BLaER1 (cell line): ENCODE data around the gene KREMEN2.
A peak's percentile ranks its signal among the peaks of the same experiment; 100 is the strongest.

Experiments
- H3K27ac ChIP-seq: shearing (Covaris generic); formaldehyde crosslinking; 2 replicates; pipeline ENCODE4 v1.8.1; 2022
- H3K27me3 ChIP-seq: shearing (Covaris generic); formaldehyde crosslinking; 2 replicates; pipeline ENCODE4 v1.8.1; 2022
- H3K36me3 ChIP-seq: shearing (Covaris generic); formaldehyde crosslinking; 2 replicates; pipeline ENCODE4 v1.8.1; 2022
- H3K4me1 ChIP-seq: shearing (Covaris generic); formaldehyde crosslinking; 2 replicates; pipeline ENCODE4 v1.8.1; 2022
- H3K4me2 ChIP-seq: shearing (Covaris generic); formaldehyde crosslinking; 2 replicates; pipeline ENCODE4 v1.8.1; 2022
- H3K4me3 ChIP-seq: shearing (Covaris generic); formaldehyde crosslinking; 2 replicates; pipeline ENCODE4 v1.8.1; 2022
- H3K9ac ChIP-seq: shearing (Covaris generic); formaldehyde crosslinking; 2 replicates; pipeline ENCODE4 v1.8.1; 2022
- H3K9me3 ChIP-seq: shearing (Covaris generic); formaldehyde crosslinking; 2 replicates; pipeline ENCODE4 v1.8.1; 2022
- H4K20me1 ChIP-seq: shearing (Covaris generic); formaldehyde crosslinking; 2 replicates; pipeline ENCODE4 v1.8.1; 2022
- Cebpa-rat ChIP-seq: shearing (Covaris generic); IDR thresholded peaks from 2 replicates; pipeline ENCODE4 v1.8.1; 2022

KREMEN2 gene

GRCh38 chr16:3007059-3007956, 43.2 kb downstream of the KREMEN2 start:
- no peak overlapping the region for H3K27ac ChIP-seq
- peak overlapping the region; percentile 3; the same call in 1 of the 2 replicates for H3K9ac ChIP-seq
- peaks cover 82% of the 10 kb centered on the region for H3K27me3 ChIP-seq
- H4K20me1 ChIP-seq, result no peaks in the 10 kb centered on the region
- peak overlapping the region; percentile 50 for H3K4me3 ChIP-seq
- H3K9me3 ChIP-seq, result no peaks in the 10 kb centered on the region
- peaks cover 36% of the 10 kb centered on the region for H3K4me1 ChIP-seq
- H3K36me3 ChIP-seq, result no peaks in the 10 kb centered on the region
- no peak for TF ChIP-seq Cebpa-rat
- H3K4me2 ChIP-seq, result peak overlapping the region; percentile 98

- H3K27ac ChIP-seq, result peak overlapping the region; percentile 35; the same call in 1 of the 2 replicates
- no peaks in the 10 kb centered on the region for H3K36me3 ChIP-seq
- H3K9ac ChIP-seq, result peak overlapping the region; percentile 3; the same call in 1 of the 2 replicates
Observed at GRCh38 chr16:3007957-3008689, 44.0 kb downstream of the KREMEN2 start.

GRCh38 chr16:3008690-3009037, 44.6 kb downstream of the KREMEN2 start:
- H3K4me3 ChIP-seq, result peak overlapping the region; percentile 50
- TF ChIP-seq Cebpa-rat, result no peak
- H3K36me3 ChIP-seq, result no peaks in the 10 kb centered on the region
- H3K9me3 ChIP-seq, result no peaks in the 10 kb centered on the region
- H3K4me1 ChIP-seq, result peaks cover 46% of the 10 kb centered on the region
- H3K27ac ChIP-seq, result 0 out of 2 replicates have a peak overlapping the region, but pooled peaks have one; percentile 35
- peaks cover 85% of the 10 kb centered on the region for H3K27me3 ChIP-seq
- peak overlapping the region; percentile 98 for H3K4me2 ChIP-seq
- peaks cover 10% of the 10 kb centered on the region; the same call in 1 of the 2 replicates for H4K20me1 ChIP-seq
- H3K9ac ChIP-seq, result no peak overlapping the region

More at GRCh38 chr16:3007957-3008689, 44.0 kb downstream of the KREMEN2 start:
- Histone ChIP-seq H3K27me3 (peaks cover 84% of the 10 kb centered on the region), H3K4me1 (peaks cover 44% of the 10 kb centered on the region), H3K4me3 (peak overlapping the region; percentile 50), H3K9me3 (no peaks in the 10 kb centered on the region), H3K4me2 (peak overlapping the region; percentile 98), H4K20me1 (peaks cover 4% of the 10 kb centered on the region; the same call in 1 of the 2 replicates)
- no peak for TF ChIP-seq Cebpa-rat

- no peak overlapping the region for H3K27ac ChIP-seq
- H4K20me1 ChIP-seq, result peaks cover 13% of the 10 kb centered on the region; the same call in 1 of the 2 replicates
- H3K27me3 ChIP-seq, result peaks cover 87% of the 10 kb centered on the region
- no peak for TF ChIP-seq Cebpa-rat
- no peak overlapping the region for H3K9ac ChIP-seq
- peaks cover 46% of the 10 kb centered on the region for H3K4me1 ChIP-seq
- H3K4me2 ChIP-seq, result no peak overlapping the region
- H3K36me3 ChIP-seq, result no peaks in the 10 kb centered on the region
- H3K9me3 ChIP-seq, result no peaks in the 10 kb centered on the region
- no peak overlapping the region for H3K4me3 ChIP-seq
Observed at GRCh38 chr16:3009568-3010390, 45.7 kb downstream of the KREMEN2 start.

GRCh38 chr16:3010510-3010909, 46.4 kb downstream of the KREMEN2 start:
- Histone ChIP-seq H3K4me1 (peaks cover 46% of the 10 kb centered on the region), H3K27me3 (peaks cover 81% of the 10 kb centered on the region), H3K4me2 (no peak overlapping the region)

GRCh38 chr16:3012246-3012645, 48.2 kb downstream of the KREMEN2 start:
- peaks cover 13% of the 10 kb centered on the region; the same call in 1 of the 2 replicates for H4K20me1 ChIP-seq
- H3K9ac ChIP-seq, result no peak overlapping the region
- peaks cover 66% of the 10 kb centered on the region for H3K27me3 ChIP-seq
- H3K27ac ChIP-seq, result no peak overlapping the region
- no peaks in the 10 kb centered on the region for H3K36me3 ChIP-seq
- TF ChIP-seq Cebpa-rat, result no peak
- peak overlapping the region; percentile 59 for H3K4me2 ChIP-seq
- H3K4me3 ChIP-seq, result no peak overlapping the region
- no peaks in the 10 kb centered on the region for H3K9me3 ChIP-seq
- H3K4me1 ChIP-seq, result peaks cover 37% of the 10 kb centered on the region

More at GRCh38 chr16:3010510-3010909, 46.4 kb downstream of the KREMEN2 start:
- H3K36me3 ChIP-seq, result no peaks in the 10 kb centered on the region
- no peak overlapping the region for H3K9ac ChIP-seq
- H3K27ac ChIP-seq, result no peak overlapping the region
- no peak overlapping the region for H3K4me3 ChIP-seq
- H3K9me3 ChIP-seq, result no peaks in the 10 kb centered on the region
- peaks cover 13% of the 10 kb centered on the region; the same call in 1 of the 2 replicates for H4K20me1 ChIP-seq
- TF ChIP-seq Cebpa-rat, result no peak

- H3K9ac ChIP-seq, result no peak within 1 kb of the TSS
- peaks cover 32% of the 10 kb centered on the region for H3K4me1 ChIP-seq
- peaks cover 13% of the 10 kb centered on the region; the same call in 1 of the 2 replicates for H4K20me1 ChIP-seq
- no peaks in the 10 kb centered on the region for H3K36me3 ChIP-seq
- no peak within 1 kb of the TSS for H3K27ac ChIP-seq
- TF ChIP-seq Cebpa-rat, result no peak
- H3K9me3 ChIP-seq, result no peaks in the 10 kb centered on the region
- H3K4me2 ChIP-seq, result peak within 1 kb of the TSS; percentile 59
- peaks cover 62% of the 10 kb centered on the region for H3K27me3 ChIP-seq
- H3K4me3 ChIP-seq, result no peak within 1 kb of the TSS
Observed at GRCh38 chr16:3012828-3013420, 48.8 kb downstream of the KREMEN2 start, which contains the start of gene CLDN9. Gene CLDN9 (plus strand): TSS chr16:3012923. CDS start chr16:3013363, 440 bp downstream.

GRCh38 chr16:3013491-3013951, 49.4 kb downstream of the KREMEN2 start:
- Histone ChIP-seq H3K4me3 (no peak overlapping the region), H3K4me1 (peaks cover 30% of the 10 kb centered on the region), H3K9ac (no peak overlapping the region)

More at GRCh38 chr16:3013491-3013951, 49.4 kb downstream of the KREMEN2 start:
- no peaks in the 10 kb centered on the region for H3K9me3 ChIP-seq
- no peak overlapping the region for H3K27ac ChIP-seq
- no peaks in the 10 kb centered on the region for H3K36me3 ChIP-seq
- H3K27me3 ChIP-seq, result peaks cover 62% of the 10 kb centered on the region
- H3K4me2 ChIP-seq, result no peak overlapping the region
- H4K20me1 ChIP-seq, result peaks cover 13% of the 10 kb centered on the region; the same call in 1 of the 2 replicates
- TF ChIP-seq Cebpa-rat, result no peak
